ENCODE data around the gene RNF182.
"Not testable (repeated sequence)": the region's sequence is repeated elsewhere in the genome, so short reads cannot be mapped to it uniquely, and the experiment has no call there.

Gene RNF182

GRCh38 chr6:14004258-14004657, 79.5 kb downstream of the RNF182 start:
- DNase-seq = no peak

GRCh38 chr6:14008809-14009208, 84.1 kb downstream of the RNF182 start:
- DNase-seq = no peak

- DNase-seq = no peak
Measured at GRCh38 chr6:14009431-14009830, 84.7 kb downstream of the RNF182 start.

- no peak for DNase-seq
Measured at GRCh38 chr6:14010275-14010674, 85.5 kb downstream of the RNF182 start.

- DNase-seq = no peak
Measured at GRCh38 chr6:14012313-14013030, 87.7 kb downstream of the RNF182 start.

- no peak for DNase-seq
Measured at GRCh38 chr6:14015964-14016363, 91.2 kb downstream of the RNF182 start.

GRCh38 chr6:14016432-14016831, 91.7 kb downstream of the RNF182 start:
- no peak for DNase-seq

GRCh38 chr6:14016935-14017625, 92.3 kb downstream of the RNF182 start:
- no peak for DNase-seq

GRCh38 chr6:14017626-14018475, 93.1 kb downstream of the RNF182 start:
- DNase-seq = no peak

GRCh38 chr6:14018559-14018958, 93.8 kb downstream of the RNF182 start:
- DNase-seq = not testable (repeated sequence)

GRCh38 chr6:14020551-14020950, 95.8 kb downstream of the RNF182 start:
- no peak for DNase-seq

GRCh38 chr6:14021449-14021848, 96.7 kb downstream of the RNF182 start:
- DNase-seq = no peak

GRCh38 chr6:14022673-14023072, 97.9 kb downstream of the RNF182 start:
- no peak for DNase-seq

- peak; percentile 17 for DNase-seq
Measured at GRCh38 chr6:14023855-14024254, 99.1 kb downstream of the RNF182 start.

GRCh38 chr6:14025160-14025559, 100.4 kb downstream of the RNF182 start:
- no peak for DNase-seq

GRCh38 chr6:14026831-14027539, 102.2 kb downstream of the RNF182 start:
- DNase-seq = no peak

- DNase-seq = no peak
Measured at GRCh38 chr6:14028631-14029030, 103.9 kb downstream of the RNF182 start.

GRCh38 chr6:14029605-14030004, 104.9 kb downstream of the RNF182 start:
- no peak for DNase-seq
